ENCODE results near the gene MAP3K21. TPM values are rescaled to one million over a fixed set of nuclear protein-coding genes. Genes with fewer than 3 reads are reported as not detected.

Gene MAP3K21
- total and polyA plus RNA-seq, 2 donors (not counting 1 experiment from before 2014, with no cell fraction given), result 0.07 to 0.17 TPM

DNA sequence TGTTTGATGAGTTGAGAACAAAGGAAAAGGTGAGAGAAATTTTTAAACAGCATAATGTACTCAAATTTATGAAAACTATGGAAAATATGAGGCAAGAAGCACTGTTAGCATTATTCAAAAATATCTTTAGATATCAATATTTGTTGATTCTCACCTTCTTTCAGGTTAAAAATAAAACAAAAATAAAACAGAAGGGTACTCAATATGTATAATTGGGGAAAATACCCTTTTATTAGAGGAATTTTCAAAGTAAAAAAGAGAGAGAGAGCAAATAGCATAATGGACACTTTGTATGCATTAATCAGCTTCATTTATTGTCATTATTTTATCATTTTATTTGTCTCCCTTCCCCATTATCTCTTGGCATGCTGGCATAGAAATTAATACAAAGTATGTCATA, 27.5 kb downstream of the MAP3K21 start:
- H3K4me2 ChIP-seq (ENCODE audit: extremely low read depth, insufficient read depth, low read length), result no peak overlapping the region
- no peak overlapping the region for H3K4me3 ChIP-seq (replicated peaks in 1 of 4; ENCODE audit: control extremely low read depth in 1 of 4, insufficient read depth in 1 of 4, low read depth in 3 of 4, low read length in 4 of 4)
- no peak for DNase-seq (ENCODE audit: low read depth in 2 of 2)
- no peaks in the 10 kb centered on the region for H4K20me1 ChIP-seq (ENCODE audit: control insufficient read depth, extremely low read depth, insufficient read depth, low read length)
- no peaks in the 10 kb centered on the region for H3K27me3 ChIP-seq (ENCODE audit: control insufficient read depth, insufficient read depth, low read length)
- no peak overlapping the region for H3K27ac ChIP-seq (ENCODE audit: insufficient read depth, low read length)
- no peak for TF ChIP-seq EZH2 (IDR thresholded peaks at IDR 0.05; ENCODE audit: low read length, missing control alignments)
- TF ChIP-seq, protein P1, sequence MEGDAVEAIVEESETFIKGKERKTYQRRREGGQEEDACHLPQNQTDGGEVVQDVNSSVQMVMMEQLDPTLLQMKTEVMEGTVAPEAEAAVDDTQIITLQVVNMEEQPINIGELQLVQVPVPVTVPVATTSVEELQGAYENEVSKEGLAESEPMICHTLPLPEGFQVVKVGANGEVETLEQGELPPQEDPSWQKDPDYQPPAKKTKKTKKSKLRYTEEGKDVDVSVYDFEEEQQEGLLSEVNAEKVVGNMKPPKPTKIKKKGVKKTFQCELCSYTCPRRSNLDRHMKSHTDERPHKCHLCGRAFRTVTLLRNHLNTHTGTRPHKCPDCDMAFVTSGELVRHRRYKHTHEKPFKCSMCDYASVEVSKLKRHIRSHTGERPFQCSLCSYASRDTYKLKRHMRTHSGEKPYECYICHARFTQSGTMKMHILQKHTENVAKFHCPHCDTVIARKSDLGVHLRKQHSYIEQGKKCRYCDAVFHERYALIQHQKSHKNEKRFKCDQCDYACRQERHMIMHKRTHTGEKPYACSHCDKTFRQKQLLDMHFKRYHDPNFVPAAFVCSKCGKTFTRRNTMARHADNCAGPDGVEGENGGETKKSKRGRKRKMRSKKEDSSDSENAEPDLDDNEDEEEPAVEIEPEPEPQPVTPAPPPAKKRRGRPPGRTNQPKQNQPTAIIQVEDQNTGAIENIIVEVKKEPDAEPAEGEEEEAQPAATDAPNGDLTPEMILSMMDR (conservative IDR thresholded peaks at IDR 0.05 in 1 of 2, IDR thresholded peaks at IDR 0.05 in 1 of 2; ENCODE audit: low read depth in 1 of 2, low read length in 2 of 2), result no peak
- H3K9me3 ChIP-seq (ENCODE audit: control insufficient read depth, insufficient read depth, low read depth, low read length), result no peaks in the 10 kb centered on the region
- no peaks in the 10 kb centered on the region for H3K79me2 ChIP-seq (ENCODE audit: control insufficient read depth, insufficient read depth, low read length)
- no peak overlapping the region for H3K9ac ChIP-seq (ENCODE audit: insufficient read depth, low read length)
- no peaks in the 10 kb centered on the region for H3K36me3 ChIP-seq (ENCODE audit: control insufficient read depth, insufficient read depth, low read length)
- H3K4me1 ChIP-seq (ENCODE audit: control insufficient read depth, extremely low read depth, insufficient read depth, low read length), result no peaks in the 10 kb centered on the region
- H2AFZ ChIP-seq (ENCODE audit: low read length), result no peak overlapping the region

DNA sequence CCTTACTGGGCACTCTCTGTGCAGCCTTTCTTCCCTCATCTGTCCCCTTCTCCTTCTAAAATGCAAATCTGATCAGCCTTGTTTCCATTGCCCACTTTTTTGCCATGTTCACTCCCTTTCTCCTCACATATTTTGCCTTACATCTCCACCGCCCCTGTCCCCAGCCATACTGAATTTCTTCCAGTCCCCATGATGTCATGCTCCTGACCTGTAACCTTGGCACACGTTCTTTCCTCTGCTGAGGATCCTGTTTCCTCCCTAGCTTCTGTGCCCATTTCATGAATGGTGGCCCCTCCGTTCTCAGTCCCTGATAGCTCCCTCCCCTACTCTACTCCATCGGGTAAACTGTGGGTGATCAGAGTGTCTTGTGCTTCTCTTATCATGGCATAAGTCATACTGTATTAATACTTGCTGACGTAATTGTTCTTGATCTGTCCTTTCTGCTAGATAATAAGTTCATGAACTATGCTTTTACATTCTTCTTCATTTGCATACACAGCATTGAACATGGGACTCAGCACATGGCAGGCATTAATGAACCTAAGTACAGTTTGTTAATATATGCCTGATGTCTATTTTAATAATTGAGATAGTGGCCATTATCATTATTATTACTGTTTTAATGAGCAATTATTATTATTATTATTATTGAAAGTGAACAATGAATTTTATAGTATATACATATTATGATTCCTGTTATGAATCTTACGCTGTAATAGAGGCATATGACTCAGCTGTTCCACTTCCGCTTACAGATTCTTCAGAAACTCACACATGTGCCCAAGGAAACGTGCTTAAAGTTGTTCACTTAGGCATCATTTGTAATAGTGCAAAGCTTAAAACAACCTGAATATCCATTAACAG, 28.5 kb downstream of the MAP3K21 start:
- no peaks in the 10 kb centered on the region for H3K36me3 ChIP-seq (ENCODE audit: control insufficient read depth, insufficient read depth, low read length)
- no peaks in the 10 kb centered on the region for H4K20me1 ChIP-seq (ENCODE audit: control insufficient read depth, extremely low read depth, insufficient read depth, low read length)
- H3K9me3 ChIP-seq (ENCODE audit: control insufficient read depth, insufficient read depth, low read depth, low read length), result no peaks in the 10 kb centered on the region
- no peak overlapping the region for H2AFZ ChIP-seq (ENCODE audit: low read length)
- no peak for TF ChIP-seq EZH2 (IDR thresholded peaks at IDR 0.05; ENCODE audit: low read length, missing control alignments)
- TF ChIP-seq, protein P1 (conservative IDR thresholded peaks at IDR 0.05 in 1 of 2, IDR thresholded peaks at IDR 0.05 in 1 of 2; ENCODE audit: low read depth in 1 of 2, low read length in 2 of 2), result no peak
- no peaks in the 10 kb centered on the region for H3K79me2 ChIP-seq (ENCODE audit: control insufficient read depth, insufficient read depth, low read length)
- DNase-seq (ENCODE audit: low read depth in 2 of 2), result no peak
- no peaks in the 10 kb centered on the region for H3K4me1 ChIP-seq (ENCODE audit: control insufficient read depth, extremely low read depth, insufficient read depth, low read length)
- H3K27ac ChIP-seq (ENCODE audit: insufficient read depth, low read length), result no peak overlapping the region
- no peak overlapping the region for H3K4me2 ChIP-seq (ENCODE audit: extremely low read depth, insufficient read depth, low read length)
- no peak overlapping the region for H3K4me3 ChIP-seq (replicated peaks in 1 of 4; ENCODE audit: control extremely low read depth in 1 of 4, insufficient read depth in 1 of 4, low read depth in 3 of 4, low read length in 4 of 4)
- no peaks in the 10 kb centered on the region for H3K27me3 ChIP-seq (ENCODE audit: control insufficient read depth, insufficient read depth, low read length)
- no peak overlapping the region for H3K9ac ChIP-seq (ENCODE audit: insufficient read depth, low read length)

DNA sequence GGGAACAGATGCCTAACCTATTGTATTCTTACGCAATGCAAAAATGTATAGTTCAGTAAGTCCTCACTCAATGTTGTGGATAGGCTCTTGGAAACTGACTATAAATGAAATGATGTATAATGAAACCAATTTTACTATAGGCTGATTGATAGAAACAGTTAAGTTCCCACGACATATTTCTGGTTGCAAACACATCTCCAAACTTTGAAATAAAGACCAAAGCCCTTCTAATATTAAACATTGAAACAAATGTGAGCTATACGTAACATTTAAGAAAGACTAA, 29.1 kb downstream of the MAP3K21 start:
- H3K79me2 ChIP-seq (ENCODE audit: control insufficient read depth, insufficient read depth, low read length), result no peaks in the 10 kb centered on the region
- H3K36me3 ChIP-seq (ENCODE audit: control insufficient read depth, insufficient read depth, low read length), result no peaks in the 10 kb centered on the region
- no peak for DNase-seq (ENCODE audit: low read depth in 2 of 2)
- H3K4me1 ChIP-seq (ENCODE audit: control insufficient read depth, extremely low read depth, insufficient read depth, low read length), result no peaks in the 10 kb centered on the region
- no peak overlapping the region for H3K9ac ChIP-seq (ENCODE audit: insufficient read depth, low read length)
- H3K9me3 ChIP-seq (ENCODE audit: control insufficient read depth, insufficient read depth, low read depth, low read length), result no peaks in the 10 kb centered on the region
- no peaks in the 10 kb centered on the region for H3K27me3 ChIP-seq (ENCODE audit: control insufficient read depth, insufficient read depth, low read length)
- H3K4me2 ChIP-seq (ENCODE audit: extremely low read depth, insufficient read depth, low read length), result no peak overlapping the region
- TF ChIP-seq, protein P1 (conservative IDR thresholded peaks at IDR 0.05 in 1 of 2, IDR thresholded peaks at IDR 0.05 in 1 of 2; ENCODE audit: low read depth in 1 of 2, low read length in 2 of 2), result no peak
- TF ChIP-seq EZH2 (IDR thresholded peaks at IDR 0.05; ENCODE audit: low read length, missing control alignments), result no peak
- no peaks in the 10 kb centered on the region for H4K20me1 ChIP-seq (ENCODE audit: control insufficient read depth, extremely low read depth, insufficient read depth, low read length)
- H2AFZ ChIP-seq (ENCODE audit: low read length), result no peak overlapping the region
- no peak overlapping the region for H3K27ac ChIP-seq (ENCODE audit: insufficient read depth, low read length)
- no peak overlapping the region for H3K4me3 ChIP-seq (replicated peaks in 1 of 4; ENCODE audit: control extremely low read depth in 1 of 4, insufficient read depth in 1 of 4, low read depth in 3 of 4, low read length in 4 of 4)

Measured in fibroblast of lung (primary cell).